WERI-Rb-1 (cell line): ENCODE measurements around the gene CTIF.
A peak's percentile ranks its signal among the peaks of the same experiment; 100 is the strongest.

Source experiments
- DNase-seq: peaks from one replicate; pipeline ENCODE4 v3.0.0-alpha.2; 2020
- H3K27ac ChIP-seq: fragments of 250-450 bp; sonication (Bioruptor Pico); 2 replicates; pipeline ENCODE4 v1.5.1; 2020; ENCODE audit warnings: mild to moderate bottlenecking, moderate library complexity
- H3K27me3 ChIP-seq: fragments of 250-450 bp; sonication (Bioruptor Pico); 2 replicates; pipeline ENCODE4 v1.5.1; 2021; ENCODE audit warnings: mild to moderate bottlenecking, low read depth, moderate library complexity; ENCODE audit not compliant: insufficient read depth, severe bottlenecking
- H3K36me3 ChIP-seq: fragments of 250-450 bp; sonication (Bioruptor Pico); 2 replicates; pipeline ENCODE4 v1.5.1; 2020; ENCODE audit warnings: mild to moderate bottlenecking, moderate library complexity
- H3K4me3 ChIP-seq: 2 replicates; pipeline ENCODE4 v1.5.1; 2011; ENCODE audit warnings: low read depth, mild to moderate bottlenecking, control low read depth, low read length
- H3K9me3 ChIP-seq: fragments of 250-450 bp; sonication (Bioruptor Pico); 2 replicates; pipeline ENCODE4 v1.5.1; 2021; ENCODE audit warnings: mild to moderate bottlenecking, moderate library complexity; ENCODE audit not compliant: severe bottlenecking
- TF ChIP-seq, protein P1 (sequence below): IDR thresholded peaks from 2 replicates; pipeline ENCODE4 v1.5.1; 2011; ENCODE audit warnings: low read depth, mild to moderate bottlenecking, control low read depth, inconsistent platforms, low read length

Gene CTIF

DNA sequence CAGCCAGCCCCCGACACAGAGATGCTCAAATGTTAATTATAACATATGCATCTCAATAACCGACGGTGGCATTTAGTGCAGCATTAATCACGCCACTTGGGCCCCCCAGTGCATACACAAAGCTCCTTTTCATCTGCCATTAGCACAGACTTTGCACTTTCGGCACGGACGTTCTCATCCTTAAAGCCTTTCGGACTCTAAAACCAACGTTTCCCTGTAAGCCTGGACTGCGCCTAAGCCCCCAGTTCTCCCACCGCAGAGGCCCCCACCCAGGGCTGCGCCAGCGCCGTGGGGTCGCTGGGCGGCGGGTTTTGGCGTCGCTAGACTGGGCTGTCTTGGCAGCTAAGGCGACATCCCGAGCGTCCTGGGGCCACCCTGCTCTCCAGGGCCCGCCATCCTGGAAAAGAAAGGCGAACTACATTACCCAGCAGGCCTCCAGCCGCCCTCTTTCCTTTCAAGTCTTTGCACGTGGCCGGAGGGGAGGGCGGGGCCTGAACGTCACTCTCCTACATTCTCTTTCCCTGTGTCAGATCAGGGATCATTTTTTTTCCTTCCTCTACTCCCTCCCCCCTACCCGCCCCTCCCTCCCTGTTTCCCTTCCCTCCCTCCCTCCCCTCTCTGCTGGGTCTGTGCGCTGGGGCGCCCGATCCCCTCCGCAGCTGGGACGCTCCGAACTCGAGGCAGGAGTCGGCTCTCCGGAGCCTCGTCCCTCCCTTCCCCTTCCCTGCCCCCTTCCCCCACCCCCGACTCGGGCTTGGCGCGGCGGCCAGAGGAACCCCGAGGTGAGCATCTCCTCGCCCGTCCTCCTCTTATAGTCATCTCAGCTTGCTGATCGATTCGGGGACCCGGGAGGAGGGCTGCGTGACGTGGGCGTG lies at the start of gene CTIF:
Gene CTIF, plus strand, starts transcription at position 501 of the 875 bp plus-strand sequence. CDS start 80,535 bp downstream, outside the sequence.
- no peaks in the 10 kb centered on the region for H3K27me3 ChIP-seq
- H3K36me3 ChIP-seq, result no peaks in the 10 kb centered on the region; the same call in none of the 2 replicates
- DNase-seq, result peak; percentile 99
- no peaks in the 10 kb centered on the region for H3K9me3 ChIP-seq
- peak within 1 kb of the TSS; percentile 91 for H3K27ac ChIP-seq
- TF ChIP-seq, protein P1, sequence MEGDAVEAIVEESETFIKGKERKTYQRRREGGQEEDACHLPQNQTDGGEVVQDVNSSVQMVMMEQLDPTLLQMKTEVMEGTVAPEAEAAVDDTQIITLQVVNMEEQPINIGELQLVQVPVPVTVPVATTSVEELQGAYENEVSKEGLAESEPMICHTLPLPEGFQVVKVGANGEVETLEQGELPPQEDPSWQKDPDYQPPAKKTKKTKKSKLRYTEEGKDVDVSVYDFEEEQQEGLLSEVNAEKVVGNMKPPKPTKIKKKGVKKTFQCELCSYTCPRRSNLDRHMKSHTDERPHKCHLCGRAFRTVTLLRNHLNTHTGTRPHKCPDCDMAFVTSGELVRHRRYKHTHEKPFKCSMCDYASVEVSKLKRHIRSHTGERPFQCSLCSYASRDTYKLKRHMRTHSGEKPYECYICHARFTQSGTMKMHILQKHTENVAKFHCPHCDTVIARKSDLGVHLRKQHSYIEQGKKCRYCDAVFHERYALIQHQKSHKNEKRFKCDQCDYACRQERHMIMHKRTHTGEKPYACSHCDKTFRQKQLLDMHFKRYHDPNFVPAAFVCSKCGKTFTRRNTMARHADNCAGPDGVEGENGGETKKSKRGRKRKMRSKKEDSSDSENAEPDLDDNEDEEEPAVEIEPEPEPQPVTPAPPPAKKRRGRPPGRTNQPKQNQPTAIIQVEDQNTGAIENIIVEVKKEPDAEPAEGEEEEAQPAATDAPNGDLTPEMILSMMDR, result 0 out of 2 replicates have a peak, but pooled peaks have one; percentile 13
- H3K4me3 ChIP-seq, result peak within 1 kb of the TSS; percentile 89

DNA sequence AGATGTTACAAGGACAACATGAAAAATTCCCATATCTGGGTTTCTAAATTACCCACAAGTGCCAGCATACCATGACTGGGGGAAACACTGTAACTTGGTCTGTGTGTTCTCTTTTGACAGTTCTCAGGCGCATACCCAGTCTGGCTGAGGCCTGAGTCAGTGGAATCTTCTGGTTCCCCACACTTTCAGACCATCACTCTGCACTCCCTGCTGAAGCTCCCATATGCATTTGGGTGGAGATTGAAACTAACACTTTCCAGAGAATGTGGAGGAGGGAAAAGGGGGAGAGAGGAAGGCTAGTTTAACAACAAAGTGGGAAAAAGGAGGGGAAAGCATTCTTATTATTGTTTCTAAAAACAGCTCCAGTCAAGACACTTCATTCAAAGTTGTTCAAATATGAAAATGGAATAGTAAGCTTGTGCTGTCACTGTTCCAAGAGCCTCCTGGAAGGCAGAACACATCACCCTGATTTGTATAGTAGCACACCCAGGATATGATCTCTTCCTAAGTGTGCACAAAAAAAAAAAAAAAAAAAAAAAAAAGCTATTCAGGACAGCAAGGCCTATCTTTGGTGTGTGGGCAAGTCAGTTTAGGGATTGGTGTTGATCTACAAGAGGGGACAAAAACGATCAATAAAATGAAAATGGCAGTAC lies 48.1 kb upstream of the CTIF start:
- Histone ChIP-seq H3K27me3 (no peaks in the 10 kb centered on the region), H3K4me3 (no peak overlapping the region), H3K9me3 (no peaks in the 10 kb centered on the region), H3K27ac (no peak overlapping the region), H3K36me3 (no peaks in the 10 kb centered on the region)
- TF ChIP-seq, protein P1, result no peak
- no peak for DNase-seq

DNA sequence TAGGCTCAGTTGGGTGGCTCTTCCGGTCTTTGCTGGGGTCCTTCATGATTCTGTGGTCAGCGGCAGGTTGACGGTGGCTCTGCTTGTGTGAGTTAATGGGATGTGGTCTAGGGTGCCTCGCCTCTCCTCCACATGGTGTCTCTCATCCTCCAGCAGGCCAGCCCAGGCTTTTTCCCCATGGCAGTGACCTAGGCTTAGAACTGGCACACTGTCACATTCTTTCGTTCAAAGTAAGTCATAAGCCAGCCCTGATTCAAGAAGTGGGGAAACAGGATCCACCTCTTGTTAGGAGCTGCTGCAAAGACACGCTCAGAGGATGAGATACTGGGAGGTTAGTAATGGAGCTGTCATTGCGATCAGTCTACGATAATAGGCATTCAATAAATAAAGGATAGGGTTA lies 46.0 kb upstream of the CTIF start:
- no peak overlapping the region for H3K4me3 ChIP-seq
- no peaks in the 10 kb centered on the region for H3K27me3 ChIP-seq
- no peaks in the 10 kb centered on the region for H3K36me3 ChIP-seq
- TF ChIP-seq, protein P1, result no peak
- no peak overlapping the region for H3K27ac ChIP-seq
- DNase-seq, result no peak
- no peaks in the 10 kb centered on the region for H3K9me3 ChIP-seq

DNA sequence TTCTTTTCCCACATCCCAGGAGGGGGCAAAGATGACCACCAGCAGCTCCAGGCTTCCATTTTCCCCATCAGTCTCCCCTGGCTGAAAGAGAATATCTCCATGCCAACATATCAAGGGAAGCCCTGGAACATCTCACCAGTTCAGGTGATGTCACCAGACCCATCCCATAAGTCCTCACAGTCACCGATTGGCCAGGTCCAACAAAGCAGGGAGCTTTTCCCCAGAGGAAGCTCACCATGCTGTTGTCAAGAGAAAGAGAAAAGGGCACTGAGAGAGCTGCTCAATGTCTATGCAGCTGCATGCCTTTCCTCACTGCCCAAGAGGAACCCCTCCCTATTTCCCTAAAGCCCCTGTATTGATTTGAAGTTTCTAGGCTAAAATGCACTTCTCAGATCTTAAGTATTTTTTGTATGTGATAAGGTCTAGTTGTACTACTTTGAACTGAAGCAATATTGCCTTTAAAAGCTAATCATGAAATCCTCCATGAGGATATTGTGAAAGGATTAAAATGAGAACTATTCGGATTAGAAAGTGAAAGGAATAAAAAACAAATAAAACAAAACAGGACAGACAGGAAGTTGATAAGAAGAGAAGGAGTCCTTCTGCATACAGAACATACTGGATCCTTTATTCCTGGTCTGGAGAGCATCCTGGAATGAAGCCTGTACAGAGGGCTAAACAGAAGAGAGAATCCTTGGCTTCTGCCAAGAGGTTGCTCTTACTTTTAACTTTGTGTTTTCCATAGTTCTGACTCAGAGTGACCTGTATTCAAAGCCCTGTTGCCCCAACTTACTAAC lies 45.2 kb upstream of the CTIF start:
- TF ChIP-seq, protein P1, result no peak
- Histone ChIP-seq H3K9me3 (no peaks in the 10 kb centered on the region), H3K36me3 (no peaks in the 10 kb centered on the region), H3K27me3 (no peaks in the 10 kb centered on the region), H3K27ac (no peak overlapping the region), H3K4me3 (no peak overlapping the region)
- no peak for DNase-seq

DNA sequence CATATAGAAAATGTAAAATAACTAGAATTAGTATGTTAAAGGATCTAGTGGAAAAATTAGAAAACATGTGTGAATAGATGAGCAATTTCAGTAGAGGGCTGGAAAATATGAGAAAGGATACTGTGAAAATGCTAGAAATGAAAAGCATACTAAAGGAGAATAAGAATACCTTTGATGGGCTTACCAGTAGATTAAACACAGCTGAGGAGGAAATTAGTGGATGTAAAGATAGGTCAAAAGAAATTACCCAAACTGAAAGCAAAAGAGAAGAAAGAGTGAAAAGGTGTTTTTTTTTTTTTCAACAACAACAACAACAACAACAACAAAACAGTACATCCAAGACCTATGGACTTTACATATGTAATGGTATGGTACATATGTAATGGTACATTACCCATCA lies 41.0 kb upstream of the CTIF start:
- Histone ChIP-seq H3K36me3 (no peaks in the 10 kb centered on the region), H3K27ac (no peak overlapping the region), H3K27me3 (no peaks in the 10 kb centered on the region), H3K4me3 (no peak overlapping the region), H3K9me3 (no peaks in the 10 kb centered on the region)
- no peak for DNase-seq
- TF ChIP-seq, protein P1, result no peak
